HCT116 (cell line): ENCODE results near the gene SOWAHB. TPM values are rescaled to one million over a fixed set of nuclear protein-coding genes. Genes with fewer than 3 reads are reported as not detected.

Experiments used
- ATAC-seq: fragments of 200-7000 bp; cut with Tn5 transposase; 2 replicates; pipeline ENCODE4 v1.9.1; 2020; ENCODE audit warnings: mild to moderate bottlenecking, moderate library complexity
- BruUV-seq: library from RNA; stranded (reverse); fragments of 400-500 nt; replicated peaks from 2 replicates; lab custom pipeline; 2021; lab: Mats Ljungman, UMichigan
- CTCF ChIA-PET: fragments of 300-600 bp; sonication (Branson Sonifier 250); formaldehyde crosslinking; loops from one replicate; lab custom pipeline; 2021; ENCODE audit warnings: antibody characterized with exemption; lab: Charles Lee
- POLR2A ChIA-PET: fragments of 300-600, 350-600 bp; sonication (Branson Sonifier 250); formaldehyde crosslinking; loops from one replicate; lab custom pipeline; 2021; ENCODE audit warnings: antibody characterized with exemption; lab: Charles Lee
- RAD21 ChIA-PET, 2 experiments: fragments of 300-600 bp; sonication (Branson Sonifier 250); formaldehyde crosslinking; loops; one replicate each; lab custom pipeline; 2023; ENCODE audit warnings: low total read pairs in 2 of 2; ENCODE audit not compliant: uncharacterized antibody in 2 of 2, unreplicated experiment in 2 of 2, low non-redundant PET in 1 of 2; lab: Charles Lee
- DNase-seq: peaks from one replicate; pipeline ENCODE4 v3.0.0-alpha.2; 2010; ENCODE audit warnings: low read depth, low spot score
- H2AFZ ChIP-seq: fragments of 200-600 bp; shearing (Covaris generic), sonication (generic); 2 replicates; pipeline ENCODE4 v1.6.1; 2017; ENCODE audit warnings: low read depth, mixed run types, mixed read lengths, antibody characterized with exemption, low read length; ENCODE audit not compliant: poor library complexity, severe bottlenecking
- H3K27ac ChIP-seq: 2 replicates; pipeline ENCODE4 v1.5.1; 2012; ENCODE audit warnings: low read depth, low read length
- H3K27me3 ChIP-seq: fragments of 200-600 bp; sonication (generic); 2 replicates; pipeline ENCODE4 v1.6.1; 2016; ENCODE audit warnings: mixed run types, low read length, mixed read lengths; ENCODE audit not compliant: insufficient read depth
- H3K36me3 ChIP-seq, 2 experiments: fragments of 200-500 bp in 1 of 2; fragments of 200-600 bp in 1 of 2; sonication (Bioruptor generic) in 1 of 2; sonication (generic) in 1 of 2; 2 replicates each; pipeline versions ENCODE4 v1.5.1 to v1.6.1; 2014 to 2016; ENCODE audit warnings: low read length in 2 of 2, inconsistent platforms in 1 of 2, mixed read lengths in 1 of 2, mixed run types in 1 of 2; ENCODE audit not compliant: insufficient read depth in 2 of 2, control insufficient read depth in 1 of 2
- H3K4me1 ChIP-seq, 2 experiments: fragments of 200-600 bp in 1 of 2; sonication (generic) in 1 of 2; 2 replicates each; pipeline versions ENCODE4 v1.5.1 to v1.6.1; 2012 to 2017; ENCODE audit warnings: low read length in 2 of 2, inconsistent platforms in 1 of 2, mild to moderate bottlenecking in 1 of 2, mixed read lengths in 1 of 2, mixed run types in 1 of 2, moderate library complexity in 1 of 2; ENCODE audit not compliant: insufficient read depth in 2 of 2, control insufficient read depth in 1 of 2
- H3K4me2 ChIP-seq: fragments of 200-600 bp; sonication (generic); 2 replicates; pipeline ENCODE4 v1.6.1; 2017; ENCODE audit warnings: mixed run types, low read length, mixed read lengths
- H3K4me3 ChIP-seq, 2 experiments: fragments of 200-600 bp in 1 of 2; sonication (generic) in 1 of 2; replicated peaks in 1 of 2; 2 replicates each; pipeline ENCODE4 v1.5.1; 2011 to 2016; ENCODE audit warnings: low read length in 2 of 2, control low read depth in 1 of 2, low read depth in 1 of 2, mild to moderate bottlenecking in 1 of 2, mixed read lengths in 1 of 2, mixed run types in 1 of 2
- H3K79me2 ChIP-seq: fragments of 200-600 bp; sonication (generic); 2 replicates; pipeline ENCODE4 v1.6.1; 2017; ENCODE audit warnings: mild to moderate bottlenecking, mixed run types, low read length, moderate library complexity, mixed read lengths; ENCODE audit not compliant: insufficient read depth
- H3K9ac ChIP-seq: fragments of 200-600 bp; sonication (generic); 2 replicates; pipeline ENCODE4 v1.6.1; 2016; ENCODE audit warnings: low read length, mixed read lengths
- H3K9me2 ChIP-seq: fragments of 200-600 bp; sonication (generic), shearing (Covaris generic); 2 replicates; pipeline ENCODE4 v1.6.1; 2017; ENCODE audit warnings: mixed run types, mild to moderate bottlenecking, moderate library complexity; ENCODE audit not compliant: insufficient read depth
- H3K9me3 ChIP-seq, 2 experiments: fragments of 200-500 bp in 1 of 2; fragments of 200-600 bp in 1 of 2; sonication (Bioruptor generic) in 1 of 2; sonication (generic) in 1 of 2; 2 replicates each; pipeline ENCODE4 v1.6.1; 2014 to 2017; ENCODE audit warnings: low read length in 2 of 2, mixed read lengths in 2 of 2, inconsistent platforms in 1 of 2, low read depth in 1 of 2, mild to moderate bottlenecking in 1 of 2, mixed run types in 1 of 2, moderate library complexity in 1 of 2; ENCODE audit not compliant: control insufficient read depth in 1 of 2, insufficient read depth in 1 of 2
- H4K20me1 ChIP-seq: fragments of 200-600 bp; sonication (generic), shearing (Covaris generic); 2 replicates; pipeline ENCODE4 v1.6.1; 2017; ENCODE audit warnings: mixed run types, mild to moderate bottlenecking, moderate library complexity; ENCODE audit not compliant: insufficient read depth
- CBX3 ChIP-seq: IDR thresholded peaks from 2 replicates; pipeline ENCODE4 v1.6.1; 2012; ENCODE audit warnings: low read depth
- CEBPB ChIP-seq: IDR thresholded peaks from 2 replicates; pipeline ENCODE4 v1.6.1; 2012; ENCODE audit warnings: low read depth
- EGR1 ChIP-seq: IDR thresholded peaks from 2 replicates; pipeline ENCODE4 v1.6.1; 2012; ENCODE audit warnings: low read depth
- EZH2phosphoT487 ChIP-seq: fragments of 200-600 bp; IDR thresholded peaks from 2 replicates; pipeline ENCODE4 v1.6.1; 2018; ENCODE audit warnings: antibody characterized with exemption, borderline replicate concordance
- JUND ChIP-seq: IDR thresholded peaks from 2 replicates; pipeline ENCODE4 v1.6.1; 2012
- POLR2AphosphoS5 ChIP-seq: IDR thresholded peaks from 2 replicates; pipeline ENCODE4 v1.6.1; 2011; ENCODE audit warnings: mild to moderate bottlenecking, low read depth, low read length, moderate library complexity
- RAD21 ChIP-seq: IDR thresholded peaks from 2 replicates; pipeline ENCODE4 v1.6.1; 2012; ENCODE audit warnings: low read depth, mild to moderate bottlenecking
- REST ChIP-seq: IDR thresholded peaks from 2 replicates; pipeline ENCODE4 v1.6.1; 2012; ENCODE audit warnings: low read depth
- SP1 ChIP-seq: IDR thresholded peaks from 2 replicates; pipeline ENCODE4 v1.6.1; 2012; ENCODE audit warnings: low read depth
- SRF ChIP-seq: IDR thresholded peaks from 2 replicates; pipeline ENCODE4 v1.6.1; 2012; ENCODE audit warnings: low read depth
- TCF7L2 ChIP-seq: IDR thresholded peaks from 2 replicates; pipeline ENCODE4 v1.7.0; 2011; ENCODE audit warnings: borderline replicate concordance, inconsistent platforms; ENCODE audit not compliant: insufficient read depth, insufficient read length; ENCODE audit errors: extremely low read depth
- ZNF274 ChIP-seq: fragments of 200-500 bp; sonication (Bioruptor generic); IDR thresholded peaks from 2 replicates; pipeline ENCODE4 v1.6.1; 2014; ENCODE audit warnings: mild to moderate bottlenecking, low read depth, low read length, inconsistent platforms
- intact Hi-C: fragments of 100-400 bp; cut with micrococcal nuclease; formaldehyde crosslinking; loops from 2 replicates; pipeline ENCODE4 v1.10.0; 2022
- total RNA-seq: library from RNA; stranded (reverse); gene quantifications from one replicate; pipeline ENCODE4 v1.2.1, GENCODE V29; 2021; ENCODE audit not compliant: unreplicated experiment

The SOWAHB gene
- total RNA-seq, 1 experiment from 2014 or later = 3.0 TPM

GRCh38 chr4:76882630-76883029 is 15.3 kb downstream of the SOWAHB start:
- Histone ChIP-seq H3K27me3 (no peaks in the 10 kb centered on the region), H3K9me3 (no peaks in the 10 kb centered on the region), H3K4me2 (no peak overlapping the region), H3K4me1 (peaks cover 0 to 5% of the 10 kb centered on the region in 2 experiments; a peak in 2 of 4 replicates), H2AFZ (no peak overlapping the region), H3K9ac (no peak overlapping the region), H3K4me3 (no peak overlapping the region), H3K36me3 (no peaks in the 10 kb centered on the region), H4K20me1 (no peaks in the 10 kb centered on the region), H3K79me2 (no peaks in the 10 kb centered on the region), H3K27ac (no peak overlapping the region), H3K9me2 (no peaks in the 10 kb centered on the region)
- CTCF ChIA-PET = no interaction called here
- no peak for TF ChIP-seq SP1
- no peak for TF ChIP-seq CEBPB
- TF ChIP-seq CBX3 = no peak
- no peak for TF ChIP-seq POLR2AphosphoS5
- TF ChIP-seq TCF7L2 = no peak
- TF ChIP-seq JUND = no peak
- no peak for TF ChIP-seq REST
- no peak for TF ChIP-seq EGR1
- TF ChIP-seq ZNF274 = no peak
- TF ChIP-seq SRF = no peak
- TF ChIP-seq EZH2phosphoT487 = no peak
- TF ChIP-seq RAD21 = no peak
- RAD21 ChIA-PET = no interaction called here
- BruUV-seq = no TSS peak
- DNase-seq = no peak
- no peak for ATAC-seq
- intact Hi-C loops = no loop called here
- POLR2A ChIA-PET = no interaction called here
